ENCODE data around the gene FOXB1.

Gene FOXB1

DNA sequence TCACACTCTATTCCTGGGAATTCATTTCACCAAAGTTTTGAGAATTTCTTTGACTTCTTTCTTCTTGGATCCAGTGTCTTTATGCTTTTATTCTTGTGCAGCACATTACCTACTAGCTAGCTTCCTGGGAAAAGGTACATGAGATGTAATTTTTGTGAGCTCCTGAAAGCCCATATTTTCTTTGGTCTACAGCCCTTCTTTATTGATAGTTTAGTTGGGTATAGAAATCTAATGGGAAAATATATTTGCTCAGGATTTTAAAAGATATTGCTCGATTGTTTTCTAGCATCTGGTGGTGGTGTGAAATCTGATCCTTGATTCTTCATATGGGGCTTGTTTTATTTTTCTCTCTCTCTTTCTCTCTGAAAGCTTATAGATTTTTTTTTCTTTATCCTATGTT is 45.8 kb downstream of the FOXB1 start:
- Histone ChIP-seq H3K36me3 (ENCODE audit: control insufficient read depth, insufficient read depth, low read length) (no peaks in the 10 kb centered on the region), H3K27me3 (replicated peaks; ENCODE audit: control insufficient read depth, insufficient read depth, low read length) (no peaks in the 10 kb centered on the region), H3K4me3 (replicated peaks; ENCODE audit: low read depth, low read length) (no peak overlapping the region)
- no peak for TF ChIP-seq CTCF (IDR thresholded peaks at IDR 0.05; ENCODE audit: insufficient read depth, low read length, poor library complexity, severe bottlenecking)
- no peak for DNase-seq (ENCODE audit: extremely low read depth, insufficient read length)

- Histone ChIP-seq H3K4me3 (replicated peaks; ENCODE audit: low read depth, low read length) (no peak overlapping the region), H3K27me3 (replicated peaks; ENCODE audit: control insufficient read depth, insufficient read depth, low read length) (no peaks in the 10 kb centered on the region), H3K36me3 (ENCODE audit: control insufficient read depth, insufficient read depth, low read length) (no peaks in the 10 kb centered on the region)
- no peak for TF ChIP-seq CTCF (IDR thresholded peaks at IDR 0.05; ENCODE audit: insufficient read depth, low read length, poor library complexity, severe bottlenecking)
- DNase-seq (ENCODE audit: extremely low read depth, insufficient read length), result no peak
Observed at GRCh38 chr15:60052796-60053195, 48.7 kb downstream of the FOXB1 start.

DNA sequence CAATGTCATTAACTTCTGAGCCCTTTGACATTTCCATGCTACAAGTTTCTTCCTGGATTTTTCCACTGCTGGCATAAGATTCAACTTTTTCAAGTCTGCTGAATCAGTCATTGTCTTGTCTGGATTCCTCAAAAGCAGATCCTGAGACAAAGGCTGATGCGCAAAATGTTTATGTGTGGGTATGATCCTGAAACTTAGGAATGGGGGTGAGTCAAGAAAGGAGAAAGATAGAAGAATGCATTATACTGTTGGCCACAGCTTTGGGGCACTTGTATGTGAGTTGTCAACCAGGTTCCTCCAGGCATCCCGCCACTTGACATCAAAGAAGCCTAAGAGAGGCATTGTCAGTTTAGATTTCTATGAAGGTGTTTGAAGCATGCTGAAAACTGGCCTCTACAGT is 50.4 kb downstream of the FOXB1 start:
- no peak for TF ChIP-seq CTCF (IDR thresholded peaks at IDR 0.05; ENCODE audit: insufficient read depth, low read length, poor library complexity, severe bottlenecking)
- DNase-seq (ENCODE audit: extremely low read depth, insufficient read length), result no peak

More for the DNA sequence above, 50.4 kb downstream of the FOXB1 start:
- no peaks in the 10 kb centered on the region for H3K27me3 ChIP-seq (replicated peaks; ENCODE audit: control insufficient read depth, insufficient read depth, low read length)
- H3K36me3 ChIP-seq (ENCODE audit: control insufficient read depth, insufficient read depth, low read length), result no peaks in the 10 kb centered on the region
- no peak overlapping the region for H3K4me3 ChIP-seq (replicated peaks; ENCODE audit: low read depth, low read length)

Data from GM06990 (cell line).